Measurements from ENCODE around the gene N4BP3. TPM values are rescaled to one million over a fixed set of nuclear protein-coding genes. Genes with fewer than 3 reads are reported as not detected.
"Not testable (repeated sequence)": the region's sequence is repeated elsewhere in the genome, so short reads cannot be mapped to it uniquely, and the experiment has no call there.

Gene N4BP3
- polyA plus RNA-seq, 1 experiment: 0.04 TPM

DNA sequence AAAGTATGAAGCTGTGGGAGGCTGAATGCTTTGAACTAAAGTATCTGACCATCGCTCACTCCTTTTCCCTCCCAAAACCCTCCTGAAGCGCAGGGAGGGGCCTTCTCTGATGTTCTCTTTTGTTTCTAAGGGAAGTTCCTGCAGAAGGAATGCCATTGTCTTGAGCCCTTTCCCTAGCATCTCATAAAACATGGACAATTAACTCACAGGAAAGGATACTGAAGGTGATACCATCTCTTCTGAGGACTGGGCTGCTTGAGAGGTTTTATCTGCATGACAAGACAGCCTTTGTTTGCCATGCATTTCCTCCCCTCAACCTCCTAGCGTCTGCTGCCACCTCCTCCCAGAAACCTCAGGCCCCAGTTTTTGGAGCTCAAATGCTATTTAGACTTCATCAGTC, 13.2 kb downstream of the N4BP3 start:
- DNase-seq (ENCODE audit: low read depth): no peak
- ChIA-PET POLR2A (no interaction called here), CTCF (no interaction called here)
- TF ChIP-seq, protein P1, sequence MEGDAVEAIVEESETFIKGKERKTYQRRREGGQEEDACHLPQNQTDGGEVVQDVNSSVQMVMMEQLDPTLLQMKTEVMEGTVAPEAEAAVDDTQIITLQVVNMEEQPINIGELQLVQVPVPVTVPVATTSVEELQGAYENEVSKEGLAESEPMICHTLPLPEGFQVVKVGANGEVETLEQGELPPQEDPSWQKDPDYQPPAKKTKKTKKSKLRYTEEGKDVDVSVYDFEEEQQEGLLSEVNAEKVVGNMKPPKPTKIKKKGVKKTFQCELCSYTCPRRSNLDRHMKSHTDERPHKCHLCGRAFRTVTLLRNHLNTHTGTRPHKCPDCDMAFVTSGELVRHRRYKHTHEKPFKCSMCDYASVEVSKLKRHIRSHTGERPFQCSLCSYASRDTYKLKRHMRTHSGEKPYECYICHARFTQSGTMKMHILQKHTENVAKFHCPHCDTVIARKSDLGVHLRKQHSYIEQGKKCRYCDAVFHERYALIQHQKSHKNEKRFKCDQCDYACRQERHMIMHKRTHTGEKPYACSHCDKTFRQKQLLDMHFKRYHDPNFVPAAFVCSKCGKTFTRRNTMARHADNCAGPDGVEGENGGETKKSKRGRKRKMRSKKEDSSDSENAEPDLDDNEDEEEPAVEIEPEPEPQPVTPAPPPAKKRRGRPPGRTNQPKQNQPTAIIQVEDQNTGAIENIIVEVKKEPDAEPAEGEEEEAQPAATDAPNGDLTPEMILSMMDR (IDR thresholded peaks at IDR 0.05; ENCODE audit: insufficient read depth, low read depth, low read length): no peak
- H3K36me3 ChIP-seq (ENCODE audit: control insufficient read depth, insufficient read depth, low read length): no peaks in the 10 kb centered on the region
- no peaks in the 10 kb centered on the region for H3K27me3 ChIP-seq (ENCODE audit: control insufficient read depth, insufficient read depth, low read length)
- no peak overlapping the region for H3K4me3 ChIP-seq (ENCODE audit: low read depth, low read length)

DNA sequence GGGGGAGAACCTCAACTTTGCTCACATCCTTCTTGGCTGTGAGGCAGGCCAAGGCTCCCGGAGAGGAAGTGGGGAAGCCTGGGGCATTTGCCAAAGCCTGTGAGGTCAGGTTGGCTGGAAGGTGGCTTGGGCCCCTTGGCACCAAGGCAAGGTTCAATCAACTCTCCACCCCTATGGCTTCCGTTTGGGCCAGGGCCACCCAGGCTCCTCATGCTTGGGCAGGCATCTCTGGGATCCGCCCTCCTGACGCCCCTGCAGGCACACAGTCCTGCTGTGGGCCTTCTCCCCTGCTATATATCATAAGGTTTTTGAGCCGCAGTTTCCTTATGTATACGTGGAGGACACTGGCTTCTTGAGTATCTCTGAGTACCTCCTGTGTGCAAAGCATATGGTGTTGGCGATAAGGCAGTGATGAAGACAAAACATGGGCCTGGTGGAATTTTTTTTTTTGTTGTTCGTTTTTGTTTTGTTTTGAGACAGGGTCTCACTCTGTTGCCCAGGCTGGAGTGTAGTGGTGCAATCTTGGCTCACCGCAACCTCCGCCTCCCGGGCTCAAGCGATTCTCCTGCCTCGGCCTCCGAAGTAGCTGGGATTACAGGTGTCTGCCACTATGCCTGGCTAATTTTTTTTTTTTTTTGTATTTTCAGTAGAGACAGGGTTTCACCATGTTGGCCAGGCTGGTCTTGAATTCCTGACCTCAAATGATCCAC, 14.1 kb downstream of the N4BP3 start:
- H3K4me3 ChIP-seq (ENCODE audit: low read depth, low read length); CTCF ChIA-PET; H3K36me3 ChIP-seq (ENCODE audit: control insufficient read depth, insufficient read depth, low read length); DNase-seq (ENCODE audit: low read depth); H3K27me3 ChIP-seq (ENCODE audit: control insufficient read depth, insufficient read depth, low read length); POLR2A ChIA-PET: not testable (repeated sequence)

DNA sequence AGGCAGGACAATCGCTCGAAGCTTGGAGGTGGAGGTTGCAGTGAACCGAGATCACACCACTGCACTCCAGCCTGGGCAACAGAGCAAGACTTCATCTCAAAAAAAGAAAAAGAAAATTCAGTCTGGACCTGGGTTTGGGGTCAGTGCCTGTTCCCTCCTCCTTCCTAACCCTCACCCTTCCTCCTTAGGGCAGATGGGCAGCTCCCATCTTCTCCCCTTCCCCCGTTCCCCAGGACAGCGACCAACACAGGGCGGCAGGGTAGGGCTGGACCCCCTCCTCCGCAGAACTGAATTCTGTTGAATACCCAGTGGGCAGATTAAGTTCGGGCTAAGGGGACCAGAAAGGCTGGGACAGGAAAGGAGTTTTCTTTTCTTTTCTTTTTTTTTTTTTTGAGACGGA, 16.0 kb downstream of the N4BP3 start:
- Histone ChIP-seq H3K27me3 (ENCODE audit: control insufficient read depth, insufficient read depth, low read length) (no peaks in the 10 kb centered on the region), H3K4me3 (ENCODE audit: low read depth, low read length) (no peak overlapping the region), H3K36me3 (ENCODE audit: control insufficient read depth, insufficient read depth, low read length) (peaks cover 3% of the 10 kb centered on the region)
- no peak for DNase-seq (ENCODE audit: low read depth)
- TF ChIP-seq, protein P1 (IDR thresholded peaks at IDR 0.05; ENCODE audit: insufficient read depth, low read depth, low read length): no peak
- ChIA-PET POLR2A (no interaction called here), CTCF (interaction anchor here (2.0 kb wide), 1 partner anchor 53 kb away, joined by 6 read pairs; no protein-coding TSS in a partner anchor)

DNA sequence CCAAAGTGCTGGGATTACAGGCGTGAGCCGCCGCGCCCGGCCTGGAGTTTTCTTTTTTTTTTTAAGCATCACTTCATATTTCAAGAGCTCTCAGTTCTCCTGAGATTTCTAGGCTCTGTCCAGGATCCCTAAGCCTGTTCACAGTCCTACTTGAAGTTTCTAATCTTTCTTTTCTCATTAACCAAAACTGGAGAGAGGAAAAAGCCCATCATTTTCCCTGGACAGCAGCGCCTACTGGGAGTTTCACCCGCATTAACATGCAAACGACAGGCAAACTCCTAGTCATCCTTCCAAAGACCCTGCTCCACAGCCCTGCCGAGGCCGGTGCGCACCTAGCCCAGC, 16.9 kb downstream of the N4BP3 start:
- CTCF ChIA-PET: interaction anchor here (2.0 kb wide), 1 partner anchor 54 kb away, joined by 6 read pairs; no protein-coding TSS in a partner anchor
- POLR2A ChIA-PET; H3K27me3 ChIP-seq (ENCODE audit: control insufficient read depth, insufficient read depth, low read length); H3K36me3 ChIP-seq (ENCODE audit: control insufficient read depth, insufficient read depth, low read length); DNase-seq (ENCODE audit: low read depth): not testable (repeated sequence)
- peak overlapping the region; percentile 89 for H3K4me3 ChIP-seq (ENCODE audit: low read depth, low read length)

DNA sequence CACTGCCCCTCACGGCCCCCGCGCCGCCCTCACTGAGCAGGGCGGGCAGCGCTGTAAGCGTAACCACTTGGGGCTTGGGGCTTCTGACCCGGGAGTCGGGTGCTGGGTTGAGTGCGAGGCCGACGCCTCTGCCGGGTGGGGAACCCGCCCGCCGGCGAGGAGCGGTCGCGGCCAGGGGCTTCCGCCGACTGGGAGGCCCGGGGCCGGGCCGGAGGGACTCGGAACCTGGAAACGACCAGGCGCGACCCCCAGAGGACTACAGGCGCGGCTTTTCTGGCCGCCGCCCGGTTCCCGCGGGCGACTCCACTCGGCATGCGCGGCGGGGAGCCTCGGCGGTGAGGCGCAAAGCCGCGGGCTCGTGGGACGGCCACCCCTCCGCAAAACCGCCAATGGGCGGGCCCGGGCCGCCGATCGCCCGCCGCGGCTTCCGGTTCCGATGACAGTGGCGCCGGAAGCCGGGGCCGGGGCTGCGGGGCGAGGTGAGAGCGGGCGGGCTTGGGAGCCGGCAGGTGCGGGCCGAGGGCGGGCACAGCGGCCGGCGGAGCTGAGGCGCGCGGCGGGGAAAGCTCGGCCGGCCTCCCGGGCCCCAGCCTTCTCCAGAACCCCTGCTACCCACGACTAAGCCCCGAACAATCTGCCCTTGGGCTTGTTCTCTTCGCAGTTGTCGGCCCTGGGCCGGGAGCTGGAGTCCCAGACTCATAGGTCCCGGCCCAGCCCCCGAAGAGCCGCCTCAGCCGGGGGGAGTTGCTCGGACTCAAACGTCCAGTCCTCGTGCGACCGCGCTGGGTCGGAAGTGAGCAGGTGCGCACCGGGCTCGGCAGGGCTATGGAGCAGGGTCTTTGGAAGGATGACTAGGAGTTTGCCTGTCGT, 17.5 kb downstream of the N4BP3 start, which contains the start of gene RMND5B:
TSS of gene RMND5B (plus strand) at position 439 of the 870 bp plus-strand sequence. CDS start 7,106 bp downstream, outside the sequence.
- ChIA-PET CTCF (no interaction called here), POLR2A (no interaction called here)
- DNase-seq (ENCODE audit: low read depth): no peak
- TF ChIP-seq, protein P1 (IDR thresholded peaks at IDR 0.05; ENCODE audit: insufficient read depth, low read depth, low read length): no peak
- H3K36me3 ChIP-seq (ENCODE audit: control insufficient read depth, insufficient read depth, low read length): peaks cover 5% of the 10 kb centered on the region
- peak within 1 kb of the TSS; percentile 89 for H3K4me3 ChIP-seq (ENCODE audit: low read depth, low read length)
- H3K27me3 ChIP-seq (ENCODE audit: control insufficient read depth, insufficient read depth, low read length): no peaks in the 10 kb centered on the region

DNA sequence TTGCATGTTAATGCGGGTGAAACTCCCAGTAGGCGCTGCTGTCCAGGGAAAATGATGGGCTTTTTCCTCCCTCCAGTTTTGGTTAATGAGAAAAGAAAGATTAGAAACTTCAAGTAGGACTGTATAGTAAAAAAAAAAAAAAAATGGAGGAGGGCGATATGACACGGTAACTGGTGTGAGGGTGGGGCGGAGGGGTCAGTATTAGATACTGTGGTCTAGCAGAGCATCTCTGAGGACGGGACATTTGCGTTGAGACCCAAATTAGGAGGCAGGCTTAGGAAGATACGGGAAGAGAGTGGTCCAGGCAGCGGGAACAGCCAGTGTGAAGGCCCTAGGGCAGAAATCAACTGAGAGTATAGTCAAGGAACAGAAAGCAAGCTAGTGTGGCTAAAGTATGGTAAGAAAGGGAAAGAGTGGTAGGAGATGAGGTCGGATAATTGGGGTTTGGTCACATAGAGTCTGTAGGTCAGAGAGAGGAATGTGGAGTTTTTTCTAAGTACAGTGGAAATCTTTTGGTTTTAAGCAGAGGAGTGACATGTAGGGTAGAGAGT, 18.2 kb downstream of the N4BP3 start:
- peak overlapping the region; percentile 89 for H3K4me3 ChIP-seq (ENCODE audit: low read depth, low read length)
- TF ChIP-seq, protein P1 (IDR thresholded peaks at IDR 0.05; ENCODE audit: insufficient read depth, low read depth, low read length): no peak
- ChIA-PET POLR2A (no interaction called here), CTCF (interaction anchor here (1.3 kb wide), 1 partner anchor 58 kb away, joined by 3 read pairs; no protein-coding TSS in a partner anchor)
- H3K27me3 ChIP-seq (ENCODE audit: control insufficient read depth, insufficient read depth, low read length): no peaks in the 10 kb centered on the region
- DNase-seq (ENCODE audit: low read depth): no peak
- peaks cover 8% of the 10 kb centered on the region for H3K36me3 ChIP-seq (ENCODE audit: control insufficient read depth, insufficient read depth, low read length)
